ENCODE data around the gene ATP9B.

- TF ChIP-seq POLR2A (IDR thresholded peaks at IDR 0.05; ENCODE audit: low read depth, low read length) (no peak), POLR2AphosphoS5 (IDR thresholded peaks at IDR 0.05; ENCODE audit: low read depth, low read length) (no peak), SPI1 (IDR thresholded peaks at IDR 0.05; ENCODE audit: low read depth, low read length) (no peak), POU2F2 (IDR thresholded peaks at IDR 0.05; ENCODE audit: low read depth, low read length) (no peak), TAF1 (IDR thresholded peaks at IDR 0.05; ENCODE audit: low read depth, low read length) (no peak), PAX5 (IDR thresholded peaks at IDR 0.05; ENCODE audit: insufficient read depth, low read length, severe bottlenecking) (no peak)
Measured at GRCh38 chr18:79050005-79050404, 19.2 kb upstream of the ATP9B start.

Data from GM12891 (cell line).